ENCODE measurements around the gene MNT. TPM values are rescaled to one million over a fixed set of nuclear protein-coding genes. Genes with fewer than 3 reads are reported as not detected.

Gene MNT
- polyA plus RNA-seq, 1 experiment = 3.1 TPM

DNA sequence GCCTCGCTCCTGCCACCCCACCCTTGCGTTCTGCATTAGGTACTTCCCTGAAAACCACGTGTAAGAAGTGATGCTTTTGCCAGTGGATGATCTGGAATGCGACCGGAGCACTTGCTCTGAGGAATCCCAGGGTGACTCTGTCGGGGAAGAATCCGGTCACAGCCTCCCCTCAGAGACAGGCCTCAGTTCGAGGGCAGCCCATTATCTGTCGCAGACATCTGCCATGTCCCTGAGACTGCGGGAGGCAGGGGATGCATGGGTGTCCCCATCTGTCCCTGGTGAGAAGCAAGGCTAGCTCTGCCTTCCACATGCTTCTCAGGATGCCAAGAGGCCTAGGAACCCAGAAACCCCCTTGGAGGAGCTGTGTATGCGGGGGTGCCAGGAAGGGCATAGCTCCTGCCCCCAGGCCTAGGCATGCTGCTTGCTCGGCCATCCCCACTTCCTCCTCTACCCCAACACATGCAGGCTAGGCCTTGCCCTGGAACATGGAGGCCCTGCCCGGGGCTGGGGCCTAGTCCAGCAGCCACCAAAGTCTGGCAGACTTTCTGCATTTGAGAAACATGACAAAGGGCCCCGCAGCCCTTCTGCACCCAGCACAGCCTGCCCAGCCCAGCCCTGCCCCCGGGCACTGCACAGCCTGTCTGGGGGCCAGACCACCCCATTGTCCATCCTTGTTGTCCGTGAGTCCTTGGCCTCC lies 20.5 kb downstream of the MNT start:
- no peak for DNase-seq (ENCODE audit: low read depth)
- POLR2A ChIA-PET = no interaction called here
- Histone ChIP-seq H3K27me3 (ENCODE audit: control insufficient read depth, insufficient read depth, low read length) (no peaks in the 10 kb centered on the region), H3K36me3 (ENCODE audit: control insufficient read depth, insufficient read depth, low read length) (peaks cover 26% of the 10 kb centered on the region), H3K4me3 (ENCODE audit: low read depth, low read length) (no peak overlapping the region)
- TF ChIP-seq, protein P1, sequence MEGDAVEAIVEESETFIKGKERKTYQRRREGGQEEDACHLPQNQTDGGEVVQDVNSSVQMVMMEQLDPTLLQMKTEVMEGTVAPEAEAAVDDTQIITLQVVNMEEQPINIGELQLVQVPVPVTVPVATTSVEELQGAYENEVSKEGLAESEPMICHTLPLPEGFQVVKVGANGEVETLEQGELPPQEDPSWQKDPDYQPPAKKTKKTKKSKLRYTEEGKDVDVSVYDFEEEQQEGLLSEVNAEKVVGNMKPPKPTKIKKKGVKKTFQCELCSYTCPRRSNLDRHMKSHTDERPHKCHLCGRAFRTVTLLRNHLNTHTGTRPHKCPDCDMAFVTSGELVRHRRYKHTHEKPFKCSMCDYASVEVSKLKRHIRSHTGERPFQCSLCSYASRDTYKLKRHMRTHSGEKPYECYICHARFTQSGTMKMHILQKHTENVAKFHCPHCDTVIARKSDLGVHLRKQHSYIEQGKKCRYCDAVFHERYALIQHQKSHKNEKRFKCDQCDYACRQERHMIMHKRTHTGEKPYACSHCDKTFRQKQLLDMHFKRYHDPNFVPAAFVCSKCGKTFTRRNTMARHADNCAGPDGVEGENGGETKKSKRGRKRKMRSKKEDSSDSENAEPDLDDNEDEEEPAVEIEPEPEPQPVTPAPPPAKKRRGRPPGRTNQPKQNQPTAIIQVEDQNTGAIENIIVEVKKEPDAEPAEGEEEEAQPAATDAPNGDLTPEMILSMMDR (IDR thresholded peaks at IDR 0.05; ENCODE audit: insufficient read depth, low read depth, low read length) = no peak
- CTCF ChIA-PET = interaction anchor here (0.6 to 15.4 kb wide), 3 partner anchors 25 to 663 kb away, joined by 3 to 356 read pairs (median 77); no protein-coding TSS in a partner anchor

DNA sequence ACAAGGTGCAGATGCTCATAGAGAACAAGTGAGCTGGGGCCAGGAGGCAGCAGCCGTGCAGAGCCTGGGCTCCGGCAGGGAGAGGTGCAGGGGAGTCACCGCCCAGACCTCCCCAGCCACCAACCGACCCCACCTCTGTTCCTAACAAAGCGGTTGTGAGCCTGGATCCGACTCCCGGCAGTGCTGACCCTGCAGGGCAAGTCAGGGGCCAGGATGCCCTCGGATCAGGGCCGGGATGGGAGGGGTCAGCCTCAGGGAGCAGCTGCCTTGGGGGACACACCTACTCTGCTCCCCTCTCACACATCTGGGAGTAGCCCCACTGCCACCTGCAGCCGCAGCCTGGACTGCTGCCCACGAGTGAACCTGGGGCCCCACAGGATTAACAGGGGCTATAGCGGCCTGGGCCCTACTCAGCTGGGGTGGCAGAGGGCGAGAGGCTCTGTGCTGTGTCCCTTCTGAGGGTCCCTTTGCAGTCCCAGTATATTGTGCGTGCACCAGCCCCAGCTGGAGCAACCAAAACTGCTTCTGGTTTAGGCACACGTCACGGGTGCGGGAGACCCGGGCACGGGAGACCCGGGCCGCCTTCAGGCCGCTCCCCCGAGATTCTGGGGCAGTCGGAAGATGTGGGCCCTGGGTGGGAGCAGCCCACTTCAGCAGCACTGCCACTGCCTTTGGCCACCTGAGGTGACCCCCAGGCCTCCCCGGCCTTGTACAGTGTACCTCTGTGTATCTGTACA lies 21.2 kb downstream of the MNT start:
- Histone ChIP-seq H3K36me3 (ENCODE audit: control insufficient read depth, insufficient read depth, low read length) (peaks cover 25% of the 10 kb centered on the region), H3K4me3 (ENCODE audit: low read depth, low read length) (no peak overlapping the region), H3K27me3 (ENCODE audit: control insufficient read depth, insufficient read depth, low read length) (no peaks in the 10 kb centered on the region)
- TF ChIP-seq, protein P1 (IDR thresholded peaks at IDR 0.05; ENCODE audit: insufficient read depth, low read depth, low read length) = no peak
- CTCF ChIA-PET = interaction anchor here (6.6 to 15.4 kb wide), 2 partner anchors 26 to 35 kb away, joined by 77 to 356 read pairs; no protein-coding TSS in a partner anchor
- no peak for DNase-seq (ENCODE audit: low read depth)
- POLR2A ChIA-PET = no interaction called here

DNA sequence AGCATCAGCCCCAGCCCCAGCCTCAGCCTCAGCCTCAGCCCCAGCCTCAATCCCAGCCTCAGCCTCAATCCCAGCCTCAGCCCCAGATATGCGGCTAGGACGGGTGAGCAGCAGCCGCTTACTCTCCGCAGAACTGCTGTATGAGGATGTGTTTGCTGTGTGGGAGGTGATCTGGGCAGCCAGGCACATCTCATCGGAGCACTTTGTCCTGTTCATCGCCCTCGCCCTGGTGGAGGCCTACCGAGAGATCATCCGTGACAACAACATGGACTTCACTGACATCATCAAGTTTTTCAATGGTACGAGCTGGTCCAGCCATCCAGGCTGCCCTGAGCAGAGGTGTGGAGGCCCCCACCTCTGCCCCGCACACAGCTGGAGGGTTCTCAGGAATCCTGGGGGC lies 22.0 kb downstream of the MNT start:
- POLR2A ChIA-PET = no interaction called here
- H3K4me3 ChIP-seq (ENCODE audit: low read depth, low read length) = no peak overlapping the region
- peaks cover 25% of the 10 kb centered on the region for H3K36me3 ChIP-seq (ENCODE audit: control insufficient read depth, insufficient read depth, low read length)
- DNase-seq (ENCODE audit: low read depth) = no peak
- TF ChIP-seq, protein P1 (IDR thresholded peaks at IDR 0.05; ENCODE audit: insufficient read depth, low read depth, low read length) = no peak
- no peaks in the 10 kb centered on the region for H3K27me3 ChIP-seq (ENCODE audit: control insufficient read depth, insufficient read depth, low read length)
- CTCF ChIA-PET = interaction anchor here (15.4 kb wide), 1 partner anchor 36 kb away, joined by 356 read pairs; no protein-coding TSS in a partner anchor

DNA sequence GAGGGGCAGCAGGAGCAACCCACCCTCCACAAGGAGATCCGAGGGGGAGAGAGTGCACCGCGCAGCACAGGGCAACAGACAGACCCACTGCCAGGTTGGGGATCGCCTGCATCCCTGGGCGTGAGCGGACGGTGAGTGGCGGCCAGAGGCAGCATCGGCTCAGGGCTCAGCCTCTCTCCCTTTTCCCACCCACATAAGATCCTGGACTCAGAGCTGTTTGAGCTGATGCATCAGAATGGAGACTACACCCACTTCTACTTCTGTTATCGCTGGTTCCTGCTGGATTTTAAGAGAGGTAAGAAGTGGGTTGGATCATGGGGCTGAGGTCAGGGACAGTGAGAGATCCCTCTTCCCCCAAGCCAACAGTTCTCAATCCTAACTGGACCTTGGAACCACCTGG lies 23.2 kb downstream of the MNT start:
- H3K27me3 ChIP-seq (ENCODE audit: control insufficient read depth, insufficient read depth, low read length) = no peaks in the 10 kb centered on the region
- peaks cover 33% of the 10 kb centered on the region for H3K36me3 ChIP-seq (ENCODE audit: control insufficient read depth, insufficient read depth, low read length)
- CTCF ChIA-PET = interaction anchor here (1.3 to 15.4 kb wide), 2 partner anchors 11 to 37 kb away, joined by 5 to 356 read pairs; no protein-coding TSS in a partner anchor
- no peak overlapping the region for H3K4me3 ChIP-seq (ENCODE audit: low read depth, low read length)
- TF ChIP-seq, protein P1 (IDR thresholded peaks at IDR 0.05; ENCODE audit: insufficient read depth, low read depth, low read length) = no peak
- POLR2A ChIA-PET = no interaction called here
- DNase-seq (ENCODE audit: low read depth) = no peak

GRCh38 chr17:2376107-2376506 lies 24.8 kb downstream of the MNT start:
- Histone ChIP-seq H3K4me3 (ENCODE audit: low read depth, low read length) (no peak overlapping the region), H3K27me3 (ENCODE audit: control insufficient read depth, insufficient read depth, low read length) (no peaks in the 10 kb centered on the region), H3K36me3 (ENCODE audit: control insufficient read depth, insufficient read depth, low read length) (peaks cover 36% of the 10 kb centered on the region)
- ChIA-PET POLR2A (no interaction called here), CTCF (interaction anchor here (0.6 to 1.8 kb wide), 3 partner anchors 10 to 40 kb away, joined by 3 to 5 read pairs (median 4); no protein-coding TSS in a partner anchor)
- DNase-seq (ENCODE audit: low read depth) = no peak
- TF ChIP-seq, protein P1 (IDR thresholded peaks at IDR 0.05; ENCODE audit: insufficient read depth, low read depth, low read length) = no peak

Measured in BJ (cell line).